ENCODE data around the gene SRPK2. TPM values are rescaled to one million over a fixed set of nuclear protein-coding genes. Genes with fewer than 3 reads are reported as not detected.
A peak's percentile ranks its signal among the peaks of the same experiment; 100 is the strongest.
"Not testable (repeated sequence)": the region's sequence is repeated elsewhere in the genome, so short reads cannot be mapped to it uniquely, and the experiment has no call there.

Gene SRPK2
- total RNA-seq, 1 donor from 2014 or later, result 58.5 TPM

DNA sequence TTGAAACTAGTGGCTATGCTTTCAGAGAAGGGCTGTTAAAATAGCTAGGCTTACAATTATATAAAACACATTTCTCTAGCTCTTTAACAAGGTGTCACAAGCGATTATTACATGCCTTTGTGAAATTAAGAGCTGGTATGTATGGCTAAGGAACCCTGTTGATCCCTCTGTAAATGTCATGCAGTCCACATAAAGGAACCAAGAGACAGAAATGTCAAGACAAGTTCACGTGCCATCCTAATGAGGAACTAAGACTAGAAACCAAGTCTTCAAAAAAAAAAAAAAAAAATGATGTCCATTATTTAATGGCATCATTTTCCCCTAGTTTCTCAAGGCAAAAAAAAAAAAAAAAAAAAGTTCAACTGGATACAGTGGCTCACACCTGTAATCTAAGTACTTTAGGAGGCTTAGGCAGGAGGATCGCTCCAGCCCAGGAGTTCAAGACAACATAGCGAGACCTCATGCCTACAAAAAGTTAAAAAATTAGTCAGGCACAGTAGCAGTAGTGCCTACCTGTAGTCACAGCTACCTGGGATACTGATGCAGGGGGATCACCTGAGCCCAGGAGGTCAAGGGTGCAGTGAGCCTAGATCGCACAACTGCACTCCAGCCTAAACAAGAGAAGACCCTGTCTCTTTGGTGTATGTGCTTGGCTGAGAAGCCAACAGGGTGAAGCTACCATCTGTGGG lies 63.4 kb downstream of the SRPK2 start:
- TF ChIP-seq, protein P1, sequence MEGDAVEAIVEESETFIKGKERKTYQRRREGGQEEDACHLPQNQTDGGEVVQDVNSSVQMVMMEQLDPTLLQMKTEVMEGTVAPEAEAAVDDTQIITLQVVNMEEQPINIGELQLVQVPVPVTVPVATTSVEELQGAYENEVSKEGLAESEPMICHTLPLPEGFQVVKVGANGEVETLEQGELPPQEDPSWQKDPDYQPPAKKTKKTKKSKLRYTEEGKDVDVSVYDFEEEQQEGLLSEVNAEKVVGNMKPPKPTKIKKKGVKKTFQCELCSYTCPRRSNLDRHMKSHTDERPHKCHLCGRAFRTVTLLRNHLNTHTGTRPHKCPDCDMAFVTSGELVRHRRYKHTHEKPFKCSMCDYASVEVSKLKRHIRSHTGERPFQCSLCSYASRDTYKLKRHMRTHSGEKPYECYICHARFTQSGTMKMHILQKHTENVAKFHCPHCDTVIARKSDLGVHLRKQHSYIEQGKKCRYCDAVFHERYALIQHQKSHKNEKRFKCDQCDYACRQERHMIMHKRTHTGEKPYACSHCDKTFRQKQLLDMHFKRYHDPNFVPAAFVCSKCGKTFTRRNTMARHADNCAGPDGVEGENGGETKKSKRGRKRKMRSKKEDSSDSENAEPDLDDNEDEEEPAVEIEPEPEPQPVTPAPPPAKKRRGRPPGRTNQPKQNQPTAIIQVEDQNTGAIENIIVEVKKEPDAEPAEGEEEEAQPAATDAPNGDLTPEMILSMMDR (IDR thresholded peaks at IDR 0.05), result no peak
- no peaks in the 10 kb centered on the region for H3K9me3 Mint-ChIP-seq (ENCODE audit: low read depth)
- no peak overlapping the region for H3K27ac Mint-ChIP-seq (ENCODE audit: unreplicated experiment)
- no peak overlapping the region for H3K4me3 Mint-ChIP-seq (ENCODE audit: unreplicated experiment)
- peaks cover 1% of the 10 kb centered on the region for H3K36me3 Mint-ChIP-seq (ENCODE audit: low read depth)
- no peaks in the 10 kb centered on the region for H3K27me3 Mint-ChIP-seq (ENCODE audit: low read depth)
- no peak for DNase-seq (ENCODE audit: low spot score)
- peaks cover 25% of the 10 kb centered on the region for H3K4me1 Mint-ChIP-seq (ENCODE audit: low read depth)

DNA sequence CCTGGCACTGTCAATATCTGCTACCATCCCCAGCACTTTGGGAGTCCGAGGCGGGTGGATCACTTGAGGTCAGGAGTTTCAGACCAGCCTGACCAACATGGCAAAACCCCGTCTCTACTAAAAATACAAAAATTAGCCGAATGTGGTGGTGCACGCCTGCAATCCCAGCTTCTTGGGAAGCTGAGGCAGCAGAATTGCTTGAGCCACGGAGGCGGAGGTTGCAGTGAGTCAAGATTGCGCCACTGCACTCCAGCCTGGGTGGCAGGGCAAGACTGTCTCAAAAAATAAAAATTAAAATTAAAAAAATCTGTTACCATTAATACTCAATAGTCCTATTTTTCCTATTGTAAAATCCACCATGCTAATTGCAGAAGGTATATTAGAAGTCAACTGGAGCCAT lies 64.1 kb downstream of the SRPK2 start:
- H3K4me1 Mint-ChIP-seq (ENCODE audit: low read depth), result peaks cover 29% of the 10 kb centered on the region
- not testable (repeated sequence) for H3K27ac Mint-ChIP-seq (ENCODE audit: unreplicated experiment); H3K9me3 Mint-ChIP-seq (ENCODE audit: low read depth)

DNA sequence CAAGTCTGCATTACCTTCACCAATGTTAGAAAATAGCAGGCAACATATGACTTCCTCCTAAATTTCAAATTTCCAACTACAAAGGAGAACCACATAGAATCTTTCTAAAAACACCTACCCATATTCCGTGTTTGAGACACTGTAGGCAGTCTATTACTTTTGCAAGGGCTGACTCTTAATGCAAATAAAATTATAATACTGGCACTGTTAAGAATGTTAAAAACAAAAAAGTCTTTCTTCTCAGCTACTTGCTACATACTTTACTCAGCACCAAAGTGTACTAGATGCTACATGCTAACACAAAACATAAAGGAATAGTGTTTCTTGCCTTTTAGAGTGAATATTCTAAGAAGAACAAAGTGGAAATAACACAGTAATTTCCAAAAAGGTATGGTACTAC lies 65.4 kb downstream of the SRPK2 start:
- H3K27me3 Mint-ChIP-seq (ENCODE audit: low read depth), result no peaks in the 10 kb centered on the region
- no peak overlapping the region for H3K4me3 Mint-ChIP-seq (ENCODE audit: unreplicated experiment)
- DNase-seq (ENCODE audit: low spot score), result no peak
- H3K27ac Mint-ChIP-seq (ENCODE audit: unreplicated experiment), result no peak overlapping the region
- TF ChIP-seq, protein P1 (IDR thresholded peaks at IDR 0.05), result no peak
- peaks cover 24% of the 10 kb centered on the region for H3K4me1 Mint-ChIP-seq (ENCODE audit: low read depth)
- H3K9me3 Mint-ChIP-seq (ENCODE audit: low read depth), result no peaks in the 10 kb centered on the region
- peaks cover 1% of the 10 kb centered on the region for H3K36me3 Mint-ChIP-seq (ENCODE audit: low read depth)

More for the DNA sequence above, 64.1 kb downstream of the SRPK2 start:
- not testable (repeated sequence) for H3K36me3 Mint-ChIP-seq (ENCODE audit: low read depth); DNase-seq (ENCODE audit: low spot score); H3K4me3 Mint-ChIP-seq (ENCODE audit: unreplicated experiment); H3K27me3 Mint-ChIP-seq (ENCODE audit: low read depth)

GRCh38 chr7:105322655-105323277 lies 66.0 kb downstream of the SRPK2 start:
- H3K27ac Mint-ChIP-seq (ENCODE audit: unreplicated experiment), result peak overlapping the region; percentile 65
- no peaks in the 10 kb centered on the region for H3K9me3 Mint-ChIP-seq (ENCODE audit: low read depth)
- H3K4me1 Mint-ChIP-seq (ENCODE audit: low read depth), result peaks cover 24% of the 10 kb centered on the region
- H3K36me3 Mint-ChIP-seq (ENCODE audit: low read depth), result peaks cover 1% of the 10 kb centered on the region
- TF ChIP-seq, protein P1 (IDR thresholded peaks at IDR 0.05), result no peak
- no peaks in the 10 kb centered on the region for H3K27me3 Mint-ChIP-seq (ENCODE audit: low read depth)
- no peak for DNase-seq (ENCODE audit: low spot score)
- H3K4me3 Mint-ChIP-seq (ENCODE audit: unreplicated experiment), result no peak overlapping the region

GRCh38 chr7:105321754-105322455 lies 66.8 kb downstream of the SRPK2 start:
- no peak for DNase-seq (ENCODE audit: low spot score)
- no peaks in the 10 kb centered on the region for H3K9me3 Mint-ChIP-seq (ENCODE audit: low read depth)
- TF ChIP-seq, protein P1 (IDR thresholded peaks at IDR 0.05), result no peak
- peaks cover 24% of the 10 kb centered on the region for H3K4me1 Mint-ChIP-seq (ENCODE audit: low read depth)
- H3K4me3 Mint-ChIP-seq (ENCODE audit: unreplicated experiment), result no peak overlapping the region
- H3K36me3 Mint-ChIP-seq (ENCODE audit: low read depth), result peaks cover 1% of the 10 kb centered on the region
- H3K27ac Mint-ChIP-seq (ENCODE audit: unreplicated experiment), result no peak overlapping the region
- H3K27me3 Mint-ChIP-seq (ENCODE audit: low read depth), result no peaks in the 10 kb centered on the region
